GM12801 (cell line): Measurements from ENCODE around the gene SPATA46.

Source experiments
- TF ChIP-seq, protein P1 (sequence below): IDR thresholded peaks from one replicate; pipeline ENCODE4 v1.5.1; 2011; ENCODE audit warnings: control low read depth; ENCODE audit not compliant: insufficient read length; ENCODE audit errors: extremely low read depth

SPATA46 gene

DNA sequence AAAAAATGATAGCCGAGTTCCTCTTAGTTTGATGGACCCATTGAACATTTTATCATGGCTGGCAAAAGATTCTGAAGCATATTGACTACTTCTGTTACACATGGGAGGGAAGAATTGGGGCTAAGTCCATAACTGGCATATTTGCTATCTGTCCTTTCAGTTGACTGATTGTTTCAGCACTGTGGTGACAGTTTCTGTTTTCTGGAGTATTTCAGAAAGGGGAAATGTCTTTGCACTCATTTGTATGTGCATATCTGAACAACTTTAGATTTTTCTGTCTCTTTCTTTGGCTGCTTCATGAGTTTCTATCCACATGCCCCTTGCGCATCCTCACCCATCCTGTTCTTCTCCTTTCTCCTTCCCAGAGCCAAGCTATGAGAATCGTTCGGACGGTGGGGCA lies 33.2 kb downstream of the SPATA46 start:
- TF ChIP-seq, protein P1, sequence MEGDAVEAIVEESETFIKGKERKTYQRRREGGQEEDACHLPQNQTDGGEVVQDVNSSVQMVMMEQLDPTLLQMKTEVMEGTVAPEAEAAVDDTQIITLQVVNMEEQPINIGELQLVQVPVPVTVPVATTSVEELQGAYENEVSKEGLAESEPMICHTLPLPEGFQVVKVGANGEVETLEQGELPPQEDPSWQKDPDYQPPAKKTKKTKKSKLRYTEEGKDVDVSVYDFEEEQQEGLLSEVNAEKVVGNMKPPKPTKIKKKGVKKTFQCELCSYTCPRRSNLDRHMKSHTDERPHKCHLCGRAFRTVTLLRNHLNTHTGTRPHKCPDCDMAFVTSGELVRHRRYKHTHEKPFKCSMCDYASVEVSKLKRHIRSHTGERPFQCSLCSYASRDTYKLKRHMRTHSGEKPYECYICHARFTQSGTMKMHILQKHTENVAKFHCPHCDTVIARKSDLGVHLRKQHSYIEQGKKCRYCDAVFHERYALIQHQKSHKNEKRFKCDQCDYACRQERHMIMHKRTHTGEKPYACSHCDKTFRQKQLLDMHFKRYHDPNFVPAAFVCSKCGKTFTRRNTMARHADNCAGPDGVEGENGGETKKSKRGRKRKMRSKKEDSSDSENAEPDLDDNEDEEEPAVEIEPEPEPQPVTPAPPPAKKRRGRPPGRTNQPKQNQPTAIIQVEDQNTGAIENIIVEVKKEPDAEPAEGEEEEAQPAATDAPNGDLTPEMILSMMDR = no peak

DNA sequence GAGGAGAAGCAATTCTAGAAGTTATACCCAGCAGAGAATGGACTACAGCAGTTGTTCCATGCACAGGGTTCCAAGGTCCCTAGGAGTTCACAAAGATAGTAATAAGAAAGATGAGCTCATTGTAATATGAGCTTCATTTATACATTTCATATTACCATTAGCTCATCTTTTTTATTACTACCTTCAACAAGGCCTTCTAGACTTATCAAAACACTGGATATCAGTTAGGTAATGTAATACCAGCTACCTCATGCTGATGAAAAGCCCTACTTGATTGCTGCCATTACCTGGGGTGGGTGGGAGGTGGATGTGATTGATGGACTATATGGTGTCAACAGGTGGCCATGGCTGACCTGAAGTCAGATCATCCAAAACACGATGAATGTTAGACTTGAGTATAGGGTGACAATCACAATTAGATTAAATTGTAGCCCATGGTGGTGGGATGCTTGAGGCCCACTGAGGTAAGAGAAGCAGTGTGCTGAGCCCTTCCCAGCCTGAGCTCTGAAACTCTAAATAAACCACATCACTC lies 34.1 kb downstream of the SPATA46 start:
- TF ChIP-seq, protein P1 = no peak

DNA sequence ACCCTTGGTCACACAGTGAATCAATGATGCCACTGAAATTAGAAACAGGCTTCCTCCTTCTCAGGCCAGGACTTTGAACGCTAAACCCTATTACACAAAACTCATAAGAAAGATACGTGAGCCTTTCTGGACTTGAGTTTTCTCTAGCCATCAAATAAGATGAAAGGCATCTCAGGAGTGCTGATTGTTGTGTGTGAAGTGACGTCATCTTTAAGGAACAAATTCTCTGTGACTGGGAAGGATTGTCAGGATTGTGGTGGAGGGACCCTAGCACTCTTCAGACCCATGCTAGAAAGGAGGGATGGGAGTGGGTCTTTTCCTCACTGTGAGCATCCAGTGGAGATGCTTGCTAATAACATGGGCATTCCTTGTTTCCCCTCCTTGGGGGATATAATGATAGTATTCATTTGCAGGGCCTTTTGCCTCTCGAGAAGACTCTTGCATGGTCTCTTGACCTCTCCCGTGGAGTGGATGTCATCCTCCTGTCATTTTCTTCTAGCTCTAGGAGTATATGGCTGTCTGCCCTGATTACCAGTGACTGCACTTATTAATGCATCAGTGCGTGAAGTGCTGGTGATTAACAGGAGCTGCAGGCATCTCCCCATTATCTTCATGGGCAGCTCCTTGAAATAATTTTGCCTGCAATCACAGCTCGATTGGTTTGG lies 39.9 kb downstream of the SPATA46 start:
- TF ChIP-seq, protein P1 = no peak

DNA sequence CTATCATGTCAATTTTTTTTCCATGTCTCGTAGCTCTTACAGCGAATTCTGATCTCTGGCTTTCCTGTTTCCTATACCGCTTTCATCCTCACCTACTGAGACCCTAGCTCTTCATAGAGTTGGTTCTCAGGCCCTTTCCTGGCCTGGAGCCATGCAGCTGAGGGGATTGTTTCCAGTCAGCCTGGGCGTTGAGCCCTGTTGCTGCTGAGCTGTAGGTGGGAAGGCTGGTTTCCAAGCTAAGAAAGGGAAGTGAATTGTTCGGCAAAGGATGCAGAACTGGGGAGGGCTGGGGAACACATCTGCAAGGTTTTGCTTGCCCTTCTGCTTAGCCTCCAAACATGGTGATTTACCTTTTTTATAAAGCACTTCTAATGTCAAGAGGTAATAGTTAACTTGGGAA lies 41.5 kb downstream of the SPATA46 start:
- TF ChIP-seq, protein P1 = no peak

DNA sequence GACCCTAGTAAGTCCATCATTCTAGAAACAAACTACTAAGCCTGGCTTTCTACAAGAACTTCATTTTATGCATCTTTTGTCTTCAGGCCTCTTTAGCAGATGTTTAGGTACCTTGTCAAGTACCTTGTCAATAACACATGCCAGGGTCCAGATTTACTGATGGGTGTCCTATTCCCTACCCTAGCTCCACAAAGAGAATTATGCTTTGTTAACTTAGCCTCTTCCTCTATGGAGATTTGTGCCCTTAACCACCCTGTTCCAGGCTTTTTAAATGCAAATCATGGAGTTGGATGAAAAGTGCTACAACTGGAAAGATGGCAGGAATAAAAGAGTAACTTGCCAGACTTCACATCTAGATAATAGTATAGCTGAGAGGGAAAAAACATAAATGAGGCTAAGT lies 42.7 kb downstream of the SPATA46 start:
- TF ChIP-seq, protein P1 = no peak

DNA sequence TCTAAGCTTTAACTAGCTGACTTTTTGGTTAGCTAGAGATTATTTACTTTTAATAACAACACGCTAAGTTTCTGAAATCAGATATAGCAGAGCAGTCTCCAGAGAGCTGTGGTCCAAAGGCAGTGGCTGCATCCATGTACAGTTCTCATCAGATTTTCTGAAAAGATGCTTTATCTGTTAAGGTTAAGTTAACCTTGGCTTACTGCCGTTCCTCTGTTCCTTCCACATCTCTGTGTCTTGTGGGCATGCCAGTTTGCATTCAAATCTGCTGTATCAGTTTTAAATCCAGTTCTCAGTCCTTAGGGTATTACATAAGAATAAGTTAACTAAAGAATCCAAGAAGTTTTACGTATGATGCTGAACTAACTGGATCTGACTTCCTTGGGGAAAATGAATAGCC lies 46.8 kb downstream of the SPATA46 start:
- TF ChIP-seq, protein P1 = no peak

DNA sequence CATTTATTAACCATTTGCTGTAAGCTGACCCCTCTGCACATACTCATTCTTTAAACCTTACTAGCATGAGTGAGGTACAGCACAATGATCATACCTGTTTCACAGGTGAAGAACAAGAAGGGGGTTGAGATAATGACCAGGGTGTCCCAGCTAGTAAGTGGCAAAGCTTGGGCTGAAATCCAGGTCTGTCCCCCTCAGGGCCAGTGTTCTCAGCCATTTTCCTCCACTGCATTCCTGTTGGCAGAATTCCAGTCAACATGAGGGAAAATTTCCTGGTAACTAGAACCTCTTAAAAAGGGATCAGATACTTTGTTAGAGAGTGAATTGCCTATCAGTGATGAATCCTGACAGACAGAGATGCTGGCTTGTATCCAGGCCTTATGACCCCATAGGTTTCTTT lies 48.1 kb downstream of the SPATA46 start:
- TF ChIP-seq, protein P1 = no peak
